Astrocyte of the cerebellum (primary cell): ENCODE results near the gene TRIM4.
A peak's percentile ranks its signal among the peaks of the same experiment; 100 is the strongest.

Experiments
- DNase-seq: peaks from one replicate; pipeline ENCODE4 v3.0.0-alpha.2; 2011; ENCODE audit warnings: low read depth
- H3K4me3 ChIP-seq: 2 replicates; pipeline ENCODE4 v1.5.1; 2011; ENCODE audit warnings: mild to moderate bottlenecking, low read depth, low read length, moderate library complexity
- in situ Hi-C: cut with HindIII; loops from 2 replicates; pipeline ENCODE4 v1.10.0; 2017; ENCODE audit warnings: low sequenced_read_pairs
- TF ChIP-seq, protein P1 (sequence below): IDR thresholded peaks from 2 replicates; pipeline ENCODE4 v1.5.1; 2012; ENCODE audit warnings: low read length, low read depth, moderate library complexity, mild to moderate bottlenecking; ENCODE audit errors: missing control alignments

The TRIM4 gene

GRCh38 chr7:99920149-99920548, 819 bp upstream of the TRIM4 start:
- H3K4me3 ChIP-seq: peak overlapping the region; percentile 67
- DNase-seq: no peak
- TF ChIP-seq, protein P1, sequence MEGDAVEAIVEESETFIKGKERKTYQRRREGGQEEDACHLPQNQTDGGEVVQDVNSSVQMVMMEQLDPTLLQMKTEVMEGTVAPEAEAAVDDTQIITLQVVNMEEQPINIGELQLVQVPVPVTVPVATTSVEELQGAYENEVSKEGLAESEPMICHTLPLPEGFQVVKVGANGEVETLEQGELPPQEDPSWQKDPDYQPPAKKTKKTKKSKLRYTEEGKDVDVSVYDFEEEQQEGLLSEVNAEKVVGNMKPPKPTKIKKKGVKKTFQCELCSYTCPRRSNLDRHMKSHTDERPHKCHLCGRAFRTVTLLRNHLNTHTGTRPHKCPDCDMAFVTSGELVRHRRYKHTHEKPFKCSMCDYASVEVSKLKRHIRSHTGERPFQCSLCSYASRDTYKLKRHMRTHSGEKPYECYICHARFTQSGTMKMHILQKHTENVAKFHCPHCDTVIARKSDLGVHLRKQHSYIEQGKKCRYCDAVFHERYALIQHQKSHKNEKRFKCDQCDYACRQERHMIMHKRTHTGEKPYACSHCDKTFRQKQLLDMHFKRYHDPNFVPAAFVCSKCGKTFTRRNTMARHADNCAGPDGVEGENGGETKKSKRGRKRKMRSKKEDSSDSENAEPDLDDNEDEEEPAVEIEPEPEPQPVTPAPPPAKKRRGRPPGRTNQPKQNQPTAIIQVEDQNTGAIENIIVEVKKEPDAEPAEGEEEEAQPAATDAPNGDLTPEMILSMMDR: no peak
- in situ Hi-C loops: loop anchor here (5.0 kb wide), 1 partner anchor 77 kb away; no protein-coding TSS in a partner anchor

DNA sequence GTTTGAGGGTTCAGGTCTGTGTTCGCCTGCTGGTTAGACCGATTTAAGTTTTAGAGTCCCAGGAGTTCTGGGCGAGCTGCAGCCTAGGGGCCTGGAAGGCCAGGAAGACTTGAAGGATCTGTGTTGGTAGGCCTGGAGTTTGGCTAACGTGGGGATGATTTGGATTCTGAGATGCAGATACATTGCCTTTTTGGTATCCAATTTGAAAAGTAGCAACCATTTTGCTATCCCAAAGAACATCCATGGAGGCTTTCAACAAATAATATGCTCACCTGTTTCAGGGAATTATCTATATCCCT, 433 bp upstream of the TRIM4 start:
- TF ChIP-seq, protein P1: no peak
- in situ Hi-C loops: loop anchor here (5.0 kb wide), 1 partner anchor 78 kb away; no protein-coding TSS in a partner anchor

DNA sequence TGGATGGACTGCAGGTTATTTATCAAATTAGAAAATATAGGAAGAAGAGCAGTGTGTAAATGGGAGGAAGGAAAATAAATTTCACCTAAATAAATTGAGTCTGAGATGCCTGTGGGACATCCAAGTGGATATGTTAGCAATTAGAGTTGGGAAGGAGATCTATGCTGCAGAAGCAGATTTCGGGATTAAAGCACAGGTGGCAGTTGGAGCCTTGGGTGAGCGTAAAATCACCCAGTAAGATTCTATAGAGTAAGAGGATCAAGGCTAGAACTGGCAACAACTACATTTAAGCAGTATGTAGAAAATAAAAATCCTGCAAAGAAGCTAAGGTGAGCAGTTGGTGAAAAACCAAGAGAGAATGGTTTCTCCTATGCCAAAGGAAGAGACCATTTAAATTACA, 8.4 kb downstream of the TRIM4 start:
- in situ Hi-C loops: no loop called here
- no peak for DNase-seq
- TF ChIP-seq, protein P1: no peak
- no peak overlapping the region for H3K4me3 ChIP-seq

More for the DNA sequence above, 433 bp upstream of the TRIM4 start:
- H3K4me3 ChIP-seq: peak overlapping the region; percentile 67
- no peak for DNase-seq

GRCh38 chr7:99901581-99901980, 17.7 kb downstream of the TRIM4 start:
- H3K4me3 ChIP-seq: no peak overlapping the region
- in situ Hi-C loops: no loop called here
- DNase-seq: no peak
- TF ChIP-seq, protein P1: no peak

- in situ Hi-C loops: no loop called here
- TF ChIP-seq, protein P1: no peak
- no peak for DNase-seq
- H3K4me3 ChIP-seq: no peak overlapping the region
Observed at GRCh38 chr7:99899830-99900519, 19.4 kb downstream of the TRIM4 start.

- TF ChIP-seq, protein P1: no peak
- no peak for DNase-seq
- no peak overlapping the region for H3K4me3 ChIP-seq
- in situ Hi-C loops: no loop called here
Observed at GRCh38 chr7:99898836-99899235, 20.5 kb downstream of the TRIM4 start.
